Activated naive CD8-positive, alpha-beta T cell (primary cell): Measurements from ENCODE around the gene TP73.
A peak's percentile ranks its signal among the peaks of the same experiment; 100 is the strongest.

Source experiments
- H3K27ac Mint-ChIP-seq: one replicate; pipeline ENCODE4 v1.8.0; 2021; ENCODE audit warnings: mixed read lengths
- H3K27me3 Mint-ChIP-seq: one replicate; pipeline ENCODE4 v1.8.0; 2021; ENCODE audit warnings: mixed read lengths
- H3K36me3 Mint-ChIP-seq: one replicate; pipeline ENCODE4 v1.8.0; 2021; ENCODE audit warnings: mixed read lengths
- H3K4me1 Mint-ChIP-seq: one replicate; pipeline ENCODE4 v1.8.0; 2021; ENCODE audit warnings: low read depth, mixed read lengths
- H3K4me3 Mint-ChIP-seq: one replicate; pipeline ENCODE4 v1.8.0; 2021; ENCODE audit warnings: mild to moderate bottlenecking, mixed read lengths
- H3K9me3 Mint-ChIP-seq: one replicate; pipeline ENCODE4 v1.8.0; 2021; ENCODE audit warnings: low read depth, mixed read lengths

Gene TP73

DNA sequence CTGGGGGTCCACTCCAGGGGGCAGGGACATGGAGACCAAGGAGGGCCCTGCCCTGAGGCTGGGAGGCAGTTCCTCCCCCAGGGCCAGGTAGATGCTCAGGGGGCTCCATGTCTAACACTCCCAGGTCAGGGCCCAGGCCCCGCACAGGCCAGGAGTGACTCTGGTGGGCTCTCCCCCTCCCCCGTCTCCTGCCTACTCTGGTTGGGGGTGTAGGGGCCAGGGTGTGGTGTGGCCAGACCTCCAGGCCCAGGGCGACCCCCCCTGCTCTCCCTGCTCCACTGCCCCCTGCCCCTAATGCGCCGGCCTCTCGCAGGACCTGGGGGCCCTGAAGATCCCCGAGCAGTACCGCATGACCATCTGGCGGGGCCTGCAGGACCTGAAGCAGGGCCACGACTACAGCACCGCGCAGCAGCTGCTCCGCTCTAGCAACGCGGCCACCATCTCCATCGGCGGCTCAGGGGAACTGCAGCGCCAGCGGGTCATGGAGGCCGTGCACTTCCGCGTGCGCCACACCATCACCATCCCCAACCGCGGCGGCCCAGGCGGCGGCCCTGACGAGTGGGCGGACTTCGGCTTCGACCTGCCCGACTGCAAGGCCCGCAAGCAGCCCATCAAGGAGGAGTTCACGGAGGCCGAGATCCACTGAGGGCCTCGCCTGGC is 80.2 kb downstream of the TP73 start:
- no peaks in the 10 kb centered on the region for H3K27me3 Mint-ChIP-seq
- no peaks in the 10 kb centered on the region for H3K4me1 Mint-ChIP-seq
- peaks cover 2% of the 10 kb centered on the region for H3K36me3 Mint-ChIP-seq
- H3K27ac Mint-ChIP-seq, result no peak overlapping the region
- H3K9me3 Mint-ChIP-seq, result no peaks in the 10 kb centered on the region
- no peak overlapping the region for H3K4me3 Mint-ChIP-seq

DNA sequence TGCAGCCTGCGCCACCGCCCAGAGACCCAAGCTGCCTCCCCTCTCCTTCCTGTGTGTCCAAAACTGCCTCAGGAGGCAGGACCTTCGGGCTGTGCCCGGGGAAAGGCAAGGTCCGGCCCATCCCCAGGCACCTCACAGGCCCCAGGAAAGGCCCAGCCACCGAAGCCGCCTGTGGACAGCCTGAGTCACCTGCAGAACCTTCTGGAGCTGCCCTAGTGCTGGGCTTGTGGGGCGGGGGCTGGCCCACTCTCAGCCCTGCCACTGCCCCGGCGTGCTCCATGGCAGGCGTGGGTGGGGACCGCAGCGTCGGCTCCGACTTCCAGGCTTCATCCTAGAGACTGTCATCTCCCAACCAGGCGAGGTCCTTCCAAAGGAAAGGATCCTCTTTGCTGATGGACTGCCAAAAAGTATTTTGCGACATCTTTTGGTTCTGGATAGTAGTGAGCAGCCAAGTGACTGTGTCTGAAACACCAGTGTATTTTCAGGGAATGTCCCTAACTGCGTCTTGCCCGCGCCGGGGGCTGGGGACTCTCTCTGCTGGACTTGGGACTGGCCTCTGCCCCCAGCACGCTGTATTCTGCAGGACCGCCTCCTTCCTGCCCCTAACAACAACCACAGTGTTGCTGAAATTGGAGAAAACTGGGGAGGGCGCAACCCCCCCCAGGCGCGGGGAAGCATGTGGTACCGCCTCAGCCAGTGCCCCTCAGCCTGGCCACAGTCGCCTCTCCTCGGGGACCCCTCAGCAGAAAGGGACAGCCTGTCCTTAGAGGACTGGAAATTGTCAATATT is 81.0 kb downstream of the TP73 start:
- no peak overlapping the region for H3K27ac Mint-ChIP-seq
- no peaks in the 10 kb centered on the region for H3K9me3 Mint-ChIP-seq
- no peaks in the 10 kb centered on the region for H3K4me1 Mint-ChIP-seq
- H3K36me3 Mint-ChIP-seq, result peaks cover 2% of the 10 kb centered on the region
- H3K27me3 Mint-ChIP-seq, result no peaks in the 10 kb centered on the region
- no peak overlapping the region for H3K4me3 Mint-ChIP-seq

DNA sequence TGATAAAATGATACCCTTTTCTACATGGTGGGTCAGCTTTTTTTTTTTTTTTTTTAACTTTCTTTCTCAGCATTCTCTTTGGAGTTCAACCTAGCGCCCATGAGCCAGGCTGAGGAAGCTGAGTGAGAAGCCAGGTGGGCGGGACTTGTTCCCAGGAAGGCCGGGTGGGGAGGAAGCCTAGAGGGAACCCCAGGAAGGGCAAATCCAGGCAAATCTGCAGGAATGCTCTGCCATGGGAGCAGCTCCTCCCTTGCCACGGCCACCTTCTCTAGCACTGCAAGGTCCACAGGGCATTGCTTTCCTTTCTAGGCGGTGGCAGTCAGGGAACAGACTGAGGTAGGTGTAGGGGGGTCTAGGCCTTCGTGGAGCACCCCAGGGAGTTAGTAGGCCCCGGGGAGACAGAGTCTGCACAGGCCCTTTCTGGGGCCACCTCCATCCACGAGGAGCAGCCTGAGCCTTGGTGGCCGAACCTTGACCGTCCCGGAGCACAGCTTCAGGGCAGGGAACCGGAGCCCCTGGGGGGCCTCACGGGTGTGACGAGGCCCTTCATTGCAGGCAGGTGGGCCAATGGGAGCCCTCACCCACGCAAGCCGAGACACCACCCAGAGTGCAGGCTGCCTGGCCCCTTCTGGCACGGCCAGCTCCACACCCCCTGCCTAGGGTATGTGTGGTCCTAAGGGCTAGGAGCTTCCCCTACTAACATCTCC is 81.7 kb downstream of the TP73 start:
- no peaks in the 10 kb centered on the region for H3K9me3 Mint-ChIP-seq
- no peaks in the 10 kb centered on the region for H3K27me3 Mint-ChIP-seq
- H3K36me3 Mint-ChIP-seq, result peaks cover 2% of the 10 kb centered on the region
- H3K4me1 Mint-ChIP-seq, result no peaks in the 10 kb centered on the region
- H3K4me3 Mint-ChIP-seq, result no peak overlapping the region
- no peak overlapping the region for H3K27ac Mint-ChIP-seq

DNA sequence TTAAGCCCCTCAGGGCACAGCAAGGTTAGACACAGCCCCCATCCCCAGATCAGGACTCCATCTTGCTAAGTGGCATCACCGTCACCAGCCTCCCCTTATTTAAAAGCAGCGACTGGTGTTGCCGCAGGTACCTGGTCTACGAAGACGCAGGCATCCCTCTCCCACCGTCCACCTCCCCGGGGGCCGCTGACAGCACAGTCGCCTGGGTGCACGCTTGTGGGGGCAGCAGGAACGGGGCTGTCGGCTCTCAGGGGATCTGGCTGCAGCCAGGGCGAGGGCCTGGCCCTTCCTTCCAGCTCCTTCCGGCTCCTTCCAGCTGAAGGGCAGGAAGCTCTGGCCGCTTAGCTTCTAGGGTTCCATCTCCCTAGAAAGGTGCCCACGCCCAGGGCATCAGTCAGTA is 82.3 kb downstream of the TP73 start:
- H3K36me3 Mint-ChIP-seq, result peaks cover 2% of the 10 kb centered on the region
- H3K4me1 Mint-ChIP-seq, result no peaks in the 10 kb centered on the region
- H3K4me3 Mint-ChIP-seq, result no peak overlapping the region
- H3K27me3 Mint-ChIP-seq, result no peaks in the 10 kb centered on the region
- no peak overlapping the region for H3K27ac Mint-ChIP-seq
- no peaks in the 10 kb centered on the region for H3K9me3 Mint-ChIP-seq

DNA sequence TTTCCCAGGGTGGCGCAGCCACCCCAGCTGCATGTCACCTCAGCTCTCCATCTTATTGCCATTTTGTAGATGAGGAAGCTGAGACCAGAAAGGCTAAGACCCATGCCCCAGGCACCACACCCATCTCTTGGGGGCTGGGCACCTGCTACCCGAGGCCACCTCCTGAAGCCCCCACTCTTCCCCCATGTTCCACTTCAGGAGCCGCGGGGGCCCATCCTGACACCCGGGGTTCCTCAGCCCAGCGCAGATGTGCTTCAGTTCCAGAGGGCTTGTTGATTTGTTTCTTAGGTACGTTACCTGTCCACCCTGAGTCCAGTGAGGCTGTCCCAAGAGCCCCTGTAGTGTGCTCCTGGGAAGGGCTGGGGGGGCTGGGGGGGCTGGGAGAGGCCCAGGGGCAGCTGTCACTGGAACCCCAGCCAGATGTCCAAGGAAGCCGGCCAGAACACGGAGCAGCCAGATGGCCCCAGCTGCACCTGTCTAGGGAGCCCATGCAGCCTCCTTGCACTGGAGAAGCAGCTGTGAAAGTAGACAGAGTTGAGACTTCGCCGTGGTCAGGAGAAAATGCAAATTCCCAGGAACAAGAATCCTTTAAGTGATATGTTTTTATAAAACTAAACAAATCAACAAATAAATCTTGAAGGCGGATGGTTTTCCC is 82.8 kb downstream of the TP73 start:
- H3K4me3 Mint-ChIP-seq, result no peak overlapping the region
- no peak overlapping the region for H3K27ac Mint-ChIP-seq
- no peaks in the 10 kb centered on the region for H3K27me3 Mint-ChIP-seq
- no peaks in the 10 kb centered on the region for H3K9me3 Mint-ChIP-seq
- H3K36me3 Mint-ChIP-seq, result peaks cover 2% of the 10 kb centered on the region
- no peaks in the 10 kb centered on the region for H3K4me1 Mint-ChIP-seq

DNA sequence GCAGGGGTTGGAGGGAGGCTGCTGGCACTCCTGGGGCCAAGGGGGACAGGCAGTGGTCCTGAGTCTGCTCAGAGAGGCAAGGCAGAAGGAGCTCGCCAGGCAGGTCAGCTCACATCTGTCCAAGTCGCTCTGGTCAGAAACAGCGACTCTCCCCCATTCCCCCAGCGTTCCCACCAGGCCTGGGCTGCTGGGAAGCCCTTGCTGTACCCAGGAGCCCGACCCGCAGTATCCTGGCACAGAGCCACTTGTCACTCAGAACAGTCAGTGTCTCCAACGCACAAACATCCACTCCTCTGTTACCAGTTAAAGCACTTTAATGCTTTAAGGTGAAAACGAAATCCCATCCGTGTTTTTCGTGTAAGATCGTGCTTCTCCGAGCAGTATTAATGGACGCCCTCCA is 83.4 kb downstream of the TP73 start:
- no peak overlapping the region for H3K4me3 Mint-ChIP-seq
- no peaks in the 10 kb centered on the region for H3K9me3 Mint-ChIP-seq
- H3K27ac Mint-ChIP-seq, result no peak overlapping the region
- H3K27me3 Mint-ChIP-seq, result no peaks in the 10 kb centered on the region
- H3K36me3 Mint-ChIP-seq, result peaks cover 2% of the 10 kb centered on the region
- H3K4me1 Mint-ChIP-seq, result no peaks in the 10 kb centered on the region

DNA sequence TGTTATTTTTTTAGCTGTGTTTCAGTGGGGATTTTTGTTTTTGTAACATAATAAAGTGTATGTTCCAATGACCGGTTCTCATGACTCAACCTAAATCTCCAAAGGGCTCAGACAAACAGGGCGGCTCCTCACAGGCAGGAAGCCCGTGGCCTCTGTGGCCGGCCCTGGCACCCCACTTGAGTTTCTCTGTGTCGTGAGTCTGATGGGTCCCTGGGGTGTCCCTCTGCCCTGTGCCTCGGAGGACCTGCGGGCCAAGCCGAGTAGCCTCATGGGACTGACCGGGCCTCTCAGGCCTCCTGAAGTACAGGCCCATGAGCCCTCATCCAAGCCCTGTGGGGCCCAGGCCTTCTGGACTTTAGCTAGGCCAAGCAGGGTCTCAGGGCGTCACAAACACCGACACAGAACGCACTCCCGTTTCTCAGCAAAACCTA is 83.8 kb downstream of the TP73 start:
- Mint-ChIP-seq H3K27me3 (no peaks in the 10 kb centered on the region), H3K27ac (no peak overlapping the region), H3K9me3 (no peaks in the 10 kb centered on the region), H3K4me3 (no peak overlapping the region), H3K36me3 (peaks cover 2% of the 10 kb centered on the region), H3K4me1 (no peaks in the 10 kb centered on the region)

DNA sequence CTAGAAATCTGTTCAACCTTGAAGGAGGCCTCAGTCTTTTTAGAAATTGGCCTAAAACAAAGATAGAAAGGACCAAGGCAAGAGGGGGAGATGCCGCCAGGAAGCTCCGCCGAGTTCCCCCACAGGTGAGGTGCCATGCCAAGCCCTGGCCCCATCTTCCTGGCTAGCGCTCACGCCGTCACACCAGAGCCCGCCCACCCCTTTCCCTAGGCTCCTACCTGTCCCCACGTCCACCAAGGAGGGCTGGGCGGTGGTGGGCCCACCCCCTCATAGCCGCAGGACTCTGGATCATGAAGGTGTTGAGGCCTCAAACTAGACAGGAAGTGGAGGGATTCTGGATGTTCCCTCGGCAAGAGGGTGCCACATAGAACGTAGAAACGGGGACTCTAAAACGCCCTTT is 84.4 kb downstream of the TP73 start:
- Mint-ChIP-seq H3K4me1 (no peaks in the 10 kb centered on the region), H3K9me3 (no peaks in the 10 kb centered on the region), H3K27me3 (no peaks in the 10 kb centered on the region), H3K27ac (no peak overlapping the region), H3K4me3 (no peak overlapping the region), H3K36me3 (peaks cover 2% of the 10 kb centered on the region)

DNA sequence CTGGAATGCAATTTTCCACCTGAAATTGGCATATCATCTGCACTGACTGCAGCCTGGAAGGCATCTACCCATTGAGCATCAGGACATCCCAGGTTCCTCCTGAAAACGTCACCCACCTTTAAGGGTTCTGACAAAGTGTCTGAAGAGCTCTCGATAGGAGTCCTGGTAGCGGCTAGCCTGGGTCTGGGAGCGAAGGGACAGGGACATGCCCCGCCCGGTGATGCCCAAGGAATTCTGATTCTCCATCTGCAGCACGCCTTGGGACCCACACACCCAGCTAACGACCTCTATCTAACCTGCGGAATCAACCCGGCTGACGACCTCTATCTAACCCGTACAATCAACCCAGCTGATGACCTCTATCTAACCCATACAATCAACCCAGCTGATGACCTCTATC is 86.6 kb downstream of the TP73 start:
- H3K4me3 Mint-ChIP-seq, result no peak overlapping the region
- no peaks in the 10 kb centered on the region for H3K9me3 Mint-ChIP-seq
- H3K4me1 Mint-ChIP-seq, result peaks cover 6% of the 10 kb centered on the region
- H3K27me3 Mint-ChIP-seq, result no peaks in the 10 kb centered on the region
- no peak overlapping the region for H3K27ac Mint-ChIP-seq
- peaks cover 2% of the 10 kb centered on the region for H3K36me3 Mint-ChIP-seq

DNA sequence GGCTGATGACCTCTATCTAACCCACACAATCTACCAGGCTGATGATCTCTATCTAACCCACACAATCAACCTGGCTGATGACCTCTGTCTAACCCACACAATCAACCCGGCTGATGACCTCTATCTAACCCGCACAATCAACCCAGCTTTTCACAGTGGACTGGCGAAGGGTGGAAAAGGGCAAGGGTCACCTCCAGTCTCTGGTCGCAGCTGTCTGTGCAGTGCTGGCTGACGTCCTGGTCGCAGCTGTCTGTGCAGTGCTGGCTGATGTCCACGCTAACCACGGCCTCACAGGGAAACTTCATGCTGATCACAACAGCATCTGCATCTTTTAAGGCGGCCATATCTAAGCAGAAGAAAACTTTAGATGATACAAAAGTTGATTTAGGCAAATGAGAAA is 87.7 kb downstream of the TP73 start:
- Mint-ChIP-seq H3K27ac (no peak overlapping the region), H3K9me3 (no peaks in the 10 kb centered on the region), H3K27me3 (no peaks in the 10 kb centered on the region), H3K4me1 (peaks cover 7% of the 10 kb centered on the region), H3K36me3 (peaks cover 2% of the 10 kb centered on the region), H3K4me3 (no peak overlapping the region)

DNA sequence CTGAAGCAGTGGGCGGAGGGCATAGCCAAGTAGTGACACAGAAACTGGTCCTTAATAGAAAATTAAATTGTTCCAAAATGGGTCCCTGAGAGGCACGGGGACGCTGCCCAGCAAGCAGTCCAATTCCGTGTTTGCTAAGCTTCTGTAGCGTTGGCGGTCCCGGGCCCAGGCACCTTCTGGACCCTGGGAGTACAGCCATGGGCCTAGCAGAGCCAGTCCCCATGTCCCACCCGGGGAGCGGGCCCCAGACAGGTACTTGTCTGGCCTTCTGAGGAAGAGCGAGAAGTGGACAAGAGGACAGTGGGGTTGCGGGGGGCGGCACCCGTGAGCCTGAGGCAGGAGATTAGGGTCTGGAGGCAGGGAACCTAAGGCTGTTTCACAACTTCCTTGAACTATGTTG is 88.4 kb downstream of the TP73 start:
- Mint-ChIP-seq H3K4me3 (no peak overlapping the region), H3K27ac (no peak overlapping the region), H3K36me3 (peaks cover 2% of the 10 kb centered on the region), H3K4me1 (peaks cover 14% of the 10 kb centered on the region), H3K27me3 (no peaks in the 10 kb centered on the region), H3K9me3 (no peaks in the 10 kb centered on the region)

DNA sequence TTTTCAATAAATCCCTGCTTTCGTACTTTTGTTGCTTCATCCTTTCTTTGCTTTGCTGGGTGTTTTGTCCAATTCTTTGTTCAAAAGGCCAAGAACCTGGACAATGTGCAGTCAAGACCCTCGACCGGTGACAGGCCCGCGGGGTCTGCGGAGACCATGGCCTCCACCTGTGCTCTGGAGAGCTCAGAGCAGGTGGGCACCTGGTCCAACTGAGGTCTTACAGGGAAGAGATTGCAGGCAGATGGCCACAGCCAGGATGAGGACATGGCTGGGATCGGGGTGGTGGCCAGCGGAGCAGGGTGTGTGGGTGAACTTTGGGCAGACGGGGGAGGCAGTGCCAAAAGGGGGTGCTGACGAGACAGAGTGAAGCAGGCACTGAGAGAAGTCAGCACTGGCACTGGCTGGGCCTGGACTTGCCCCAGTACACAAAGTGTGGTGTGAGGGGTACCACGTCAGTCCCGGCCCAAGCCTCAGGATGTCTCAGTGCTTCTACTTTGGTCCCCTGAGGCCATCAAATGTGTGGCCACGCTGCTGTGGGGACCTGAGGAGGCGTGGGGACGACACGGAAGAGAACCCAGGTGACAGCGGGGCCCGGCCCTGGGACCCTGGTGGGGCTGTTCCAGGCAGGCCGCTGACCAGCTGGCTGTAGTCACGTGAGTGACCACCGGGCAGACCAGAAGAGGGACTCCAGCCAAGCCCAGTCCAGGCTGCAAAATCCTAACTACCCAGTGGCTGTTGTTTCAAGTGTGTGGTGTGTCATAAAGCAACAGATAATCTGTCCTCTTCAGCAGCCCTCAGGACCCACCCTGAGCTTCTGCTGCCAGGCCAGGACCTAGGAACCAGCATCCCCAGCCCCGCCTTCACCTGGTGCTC is 89.5 kb downstream of the TP73 start:
- H3K27ac Mint-ChIP-seq, result no peak overlapping the region
- H3K36me3 Mint-ChIP-seq, result no peaks in the 10 kb centered on the region
- no peaks in the 10 kb centered on the region for H3K27me3 Mint-ChIP-seq
- H3K9me3 Mint-ChIP-seq, result no peaks in the 10 kb centered on the region
- H3K4me1 Mint-ChIP-seq, result peaks cover 22% of the 10 kb centered on the region
- no peak overlapping the region for H3K4me3 Mint-ChIP-seq

DNA sequence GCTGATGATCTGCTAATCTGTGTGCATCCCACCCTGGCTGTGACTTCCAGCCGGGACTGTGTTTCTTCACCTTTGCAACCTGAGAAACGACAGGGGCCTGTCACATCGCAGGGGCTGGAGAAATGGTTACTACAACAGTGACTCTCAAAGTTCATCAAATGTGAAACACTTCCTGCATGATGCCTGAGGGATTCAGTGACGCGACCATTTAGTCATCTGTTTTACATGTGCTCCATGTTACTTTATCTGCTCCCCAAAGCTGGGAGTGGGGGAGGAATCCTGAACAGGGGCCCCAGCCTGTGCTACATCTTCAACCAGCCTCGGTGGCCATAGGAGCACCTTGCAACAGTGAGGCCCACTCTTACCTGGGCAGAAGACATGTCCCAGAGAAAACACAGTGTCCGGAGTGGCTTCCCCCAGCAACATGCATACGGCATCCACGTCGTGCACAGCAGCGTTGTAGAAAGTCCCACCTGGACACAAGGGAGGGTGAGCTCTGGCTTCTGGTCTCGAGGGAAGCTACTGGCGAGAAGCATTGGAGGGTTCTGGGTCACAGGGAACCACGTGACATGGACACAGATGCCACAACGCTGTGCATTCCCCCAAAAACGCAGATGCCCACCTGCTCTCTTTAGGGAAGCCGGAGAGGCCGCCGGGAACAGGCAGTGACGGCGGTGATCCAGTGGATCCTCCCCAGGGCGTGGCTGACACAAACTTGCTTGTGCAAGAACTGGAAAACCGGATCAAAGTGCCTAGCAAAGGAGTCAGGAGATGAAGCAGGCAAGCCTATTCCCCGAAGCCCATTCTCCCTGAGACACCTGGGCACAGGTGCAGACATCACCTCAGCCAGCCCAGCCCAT is 90.4 kb downstream of the TP73 start:
- Mint-ChIP-seq H3K27me3 (no peaks in the 10 kb centered on the region), H3K4me1 (peaks cover 24% of the 10 kb centered on the region), H3K27ac (no peak overlapping the region), H3K36me3 (no peaks in the 10 kb centered on the region), H3K4me3 (no peak overlapping the region), H3K9me3 (no peaks in the 10 kb centered on the region)

DNA sequence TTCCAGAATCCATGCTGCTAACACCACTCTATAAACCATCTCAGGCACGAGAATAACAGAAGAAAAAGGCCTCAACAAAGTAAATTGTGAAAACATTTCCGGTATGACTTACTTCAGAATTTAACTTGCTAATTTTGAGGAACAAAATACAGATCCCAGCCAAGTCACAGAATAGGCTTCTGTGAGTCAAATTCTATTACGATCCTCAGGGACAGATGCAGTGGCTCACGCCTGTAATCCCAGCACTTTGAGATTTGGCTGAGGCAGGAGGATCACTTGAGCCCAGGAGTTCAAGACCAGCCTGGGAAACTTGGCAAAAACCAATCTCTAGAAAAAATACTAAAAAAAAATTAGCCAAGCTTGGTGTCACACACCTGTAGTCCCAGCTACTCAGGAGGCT is 91.1 kb downstream of the TP73 start:
- H3K4me3 Mint-ChIP-seq, result no peak overlapping the region
- peaks cover 31% of the 10 kb centered on the region for H3K4me1 Mint-ChIP-seq
- no peaks in the 10 kb centered on the region for H3K9me3 Mint-ChIP-seq
- no peaks in the 10 kb centered on the region for H3K36me3 Mint-ChIP-seq
- peak overlapping the region; percentile 41 for H3K27ac Mint-ChIP-seq
- H3K27me3 Mint-ChIP-seq, result no peaks in the 10 kb centered on the region
